ENCODE measurements around the gene BRAF. TPM values are rescaled to one million over a fixed set of nuclear protein-coding genes. Genes with fewer than 3 reads are reported as not detected.

The BRAF gene
- total RNA-seq, 1 donor from 2014 or later: 48.0 TPM

DNA sequence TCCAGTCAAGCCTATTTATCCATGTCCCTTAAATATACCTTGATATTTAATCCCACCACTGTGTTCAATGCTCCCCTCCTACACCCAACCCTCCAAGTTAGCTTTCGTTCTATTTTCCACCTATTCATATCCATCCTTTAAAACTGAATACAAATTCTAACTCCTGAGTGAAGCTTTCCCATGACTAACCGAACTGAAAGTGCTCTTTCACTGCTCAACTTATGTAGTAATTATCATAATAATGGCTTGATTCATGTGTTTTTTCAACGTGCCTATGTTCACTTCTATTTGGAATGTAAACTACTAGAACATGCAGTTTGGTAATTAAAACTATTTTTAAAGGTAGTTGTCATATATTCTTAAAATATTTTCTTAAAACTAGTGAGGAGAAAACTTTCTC lies 170.2 kb downstream of the BRAF start:
- Mint-ChIP-seq H3K27me3 (ENCODE audit: insufficient read depth, low read depth) (no peaks in the 10 kb centered on the region), H3K4me3 (no peak overlapping the region), H3K9me3 (peaks cover 7% of the 10 kb centered on the region), H3K4me1 (peaks cover 7% of the 10 kb centered on the region), H3K36me3 (peaks cover 24% of the 10 kb centered on the region), H3K27ac (peak overlapping the region; percentile 16)
- Histone ChIP-seq H3K27ac (no peak overlapping the region), H3K36me3 (no peaks in the 10 kb centered on the region), H3K9me3 (ENCODE audit: low read depth) (no peaks in the 10 kb centered on the region), H3K79me2 (ENCODE audit: low read depth) (no peaks in the 10 kb centered on the region), H3K9ac (no peak overlapping the region), H3K4me3 (no peak overlapping the region), H3F3A (ENCODE audit: low read depth) (no peaks in the 10 kb centered on the region), H4K20me1 (ENCODE audit: low read depth) (no peaks in the 10 kb centered on the region), H3K4me1 (peaks cover 9% of the 10 kb centered on the region), H3K4me2 (no peak overlapping the region), H2AFZ (replicated peaks) (no peak overlapping the region), H3K27me3 (no peaks in the 10 kb centered on the region)
- no peak for TF ChIP-seq EZH2 (IDR thresholded peaks at IDR 0.05)
- no peak for TF ChIP-seq EZH2phosphoT487 (IDR thresholded peaks at IDR 0.05)
- TF ChIP-seq, protein P1, sequence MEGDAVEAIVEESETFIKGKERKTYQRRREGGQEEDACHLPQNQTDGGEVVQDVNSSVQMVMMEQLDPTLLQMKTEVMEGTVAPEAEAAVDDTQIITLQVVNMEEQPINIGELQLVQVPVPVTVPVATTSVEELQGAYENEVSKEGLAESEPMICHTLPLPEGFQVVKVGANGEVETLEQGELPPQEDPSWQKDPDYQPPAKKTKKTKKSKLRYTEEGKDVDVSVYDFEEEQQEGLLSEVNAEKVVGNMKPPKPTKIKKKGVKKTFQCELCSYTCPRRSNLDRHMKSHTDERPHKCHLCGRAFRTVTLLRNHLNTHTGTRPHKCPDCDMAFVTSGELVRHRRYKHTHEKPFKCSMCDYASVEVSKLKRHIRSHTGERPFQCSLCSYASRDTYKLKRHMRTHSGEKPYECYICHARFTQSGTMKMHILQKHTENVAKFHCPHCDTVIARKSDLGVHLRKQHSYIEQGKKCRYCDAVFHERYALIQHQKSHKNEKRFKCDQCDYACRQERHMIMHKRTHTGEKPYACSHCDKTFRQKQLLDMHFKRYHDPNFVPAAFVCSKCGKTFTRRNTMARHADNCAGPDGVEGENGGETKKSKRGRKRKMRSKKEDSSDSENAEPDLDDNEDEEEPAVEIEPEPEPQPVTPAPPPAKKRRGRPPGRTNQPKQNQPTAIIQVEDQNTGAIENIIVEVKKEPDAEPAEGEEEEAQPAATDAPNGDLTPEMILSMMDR (IDR thresholded peaks at IDR 0.05): no peak
- no peak for DNase-seq (ENCODE audit: low spot score)

DNA sequence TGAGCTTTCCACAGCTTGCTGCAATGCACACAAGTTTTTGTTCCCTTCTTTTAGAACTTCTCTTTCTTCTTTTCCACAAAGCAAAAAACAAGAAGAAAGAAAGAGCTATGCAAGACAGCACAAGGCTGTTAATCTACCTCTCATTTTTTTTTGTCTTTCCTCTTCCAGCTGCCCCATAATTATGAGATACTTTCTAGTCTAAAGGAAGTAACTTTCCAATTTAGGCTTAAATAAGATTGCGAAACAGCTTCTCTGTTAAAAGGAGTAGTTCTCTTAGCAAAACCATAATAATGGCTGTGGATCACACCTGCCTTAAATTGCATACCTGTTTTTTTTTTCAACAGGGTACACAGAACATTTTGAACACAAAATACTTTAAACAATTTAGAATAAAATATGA lies 172.2 kb downstream of the BRAF start:
- no peaks in the 10 kb centered on the region for H3K36me3 ChIP-seq
- TF ChIP-seq EZH2phosphoT487 (IDR thresholded peaks at IDR 0.05) (no peak), EZH2 (IDR thresholded peaks at IDR 0.05) (no peak)
- TF ChIP-seq, protein P1 (IDR thresholded peaks at IDR 0.05): no peak
- Mint-ChIP-seq H3K4me3 (no peak overlapping the region), H3K4me1 (peaks cover 7% of the 10 kb centered on the region), H3K27me3 (ENCODE audit: insufficient read depth, low read depth) (no peaks in the 10 kb centered on the region), H3K9me3 (no peaks in the 10 kb centered on the region), H3K36me3 (peaks cover 19% of the 10 kb centered on the region), H3K27ac (no peak overlapping the region)
- H3K4me2 ChIP-seq: no peak overlapping the region
- DNase-seq (ENCODE audit: low spot score): no peak
- H3K79me2 ChIP-seq (ENCODE audit: low read depth): no peaks in the 10 kb centered on the region
- H3K4me1 ChIP-seq: peaks cover 9% of the 10 kb centered on the region
- H3K27ac ChIP-seq: peak overlapping the region; percentile 16
- no peak overlapping the region for H2AFZ ChIP-seq (replicated peaks)
- no peak overlapping the region for H3K9ac ChIP-seq
- no peaks in the 10 kb centered on the region for H3K9me3 ChIP-seq (ENCODE audit: low read depth)
- H3K4me3 ChIP-seq: no peak overlapping the region
- H4K20me1 ChIP-seq (ENCODE audit: low read depth): no peaks in the 10 kb centered on the region
- no peaks in the 10 kb centered on the region for H3K27me3 ChIP-seq
- no peaks in the 10 kb centered on the region for H3F3A ChIP-seq (ENCODE audit: low read depth)

DNA sequence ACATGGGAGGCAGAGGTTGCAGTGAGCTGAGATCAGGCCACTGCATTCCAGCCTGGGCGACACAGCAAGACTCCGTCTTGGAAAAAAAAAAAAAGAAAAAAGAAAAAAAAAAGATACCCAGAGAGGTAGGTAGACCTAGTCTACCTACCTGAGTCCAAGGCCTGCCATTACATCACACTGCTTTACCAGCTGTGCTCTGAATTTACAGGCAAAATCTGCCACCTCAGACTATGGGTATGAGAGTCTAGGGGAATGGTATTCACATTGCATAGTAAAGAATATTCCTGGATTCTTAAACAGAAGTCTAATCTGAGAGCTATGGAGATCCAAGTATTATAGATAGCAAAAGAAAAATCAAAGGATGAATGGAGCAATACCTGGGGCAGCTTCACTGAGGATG lies 178.0 kb downstream of the BRAF start:
- no peak overlapping the region for H3K4me3 Mint-ChIP-seq
- H3K4me2 ChIP-seq: no peak overlapping the region
- no peaks in the 10 kb centered on the region for H3K4me1 Mint-ChIP-seq
- peaks cover 18% of the 10 kb centered on the region for H3K36me3 Mint-ChIP-seq
- H4K20me1 ChIP-seq (ENCODE audit: low read depth): no peaks in the 10 kb centered on the region
- H3K27me3 Mint-ChIP-seq (ENCODE audit: insufficient read depth, low read depth): peaks cover 2% of the 10 kb centered on the region
- no peak overlapping the region for H3K9ac ChIP-seq
- DNase-seq (ENCODE audit: low spot score): no peak
- no peaks in the 10 kb centered on the region for H3K79me2 ChIP-seq (ENCODE audit: low read depth)
- H3K4me1 ChIP-seq: peaks cover 2% of the 10 kb centered on the region
- H3K9me3 ChIP-seq (ENCODE audit: low read depth): no peaks in the 10 kb centered on the region
- no peak overlapping the region for H2AFZ ChIP-seq (replicated peaks)
- H3K27ac Mint-ChIP-seq: no peak overlapping the region
- H3K4me3 ChIP-seq: no peak overlapping the region
- no peaks in the 10 kb centered on the region for H3K9me3 Mint-ChIP-seq
- no peak for TF ChIP-seq EZH2phosphoT487 (IDR thresholded peaks at IDR 0.05)
- TF ChIP-seq, protein P1 (IDR thresholded peaks at IDR 0.05): no peak
- no peaks in the 10 kb centered on the region for H3K36me3 ChIP-seq
- no peaks in the 10 kb centered on the region for H3K27me3 ChIP-seq
- no peak overlapping the region for H3K27ac ChIP-seq
- H3F3A ChIP-seq (ENCODE audit: low read depth): no peaks in the 10 kb centered on the region
